ENCODE measurements around the gene PI4KB.

PI4KB gene

GRCh38 chr1:151259351-151259750, 67.9 kb downstream of the PI4KB start:
- Histone ChIP-seq H3K9me3 (no peaks in the 10 kb centered on the region), H3K36me3 (replicated peaks) (peaks cover 30% of the 10 kb centered on the region), H3K4me3 (no peak overlapping the region), H3K27me3 (ENCODE audit: low read depth) (no peaks in the 10 kb centered on the region), H3K4me1 (peaks cover under 1% of the 10 kb centered on the region)
- in situ Hi-C loops (cut with MboI; ENCODE audit: low sequenced_read_pairs) = no loop called here
- no peak for DNase-seq (ENCODE audit: low spot score in 2 of 2)

- peaks cover 3% of the 10 kb centered on the region; the same call in 1 of the 2 replicates for H3K36me3 ChIP-seq (replicated peaks)
- peaks cover 4% of the 10 kb centered on the region for H3K4me1 ChIP-seq
- in situ Hi-C loops (cut with MboI; ENCODE audit: low sequenced_read_pairs) = no loop called here
- peak overlapping the region; percentile 92 for H3K4me3 ChIP-seq
- H3K9me3 ChIP-seq = no peaks in the 10 kb centered on the region
- no peak for DNase-seq (ENCODE audit: low spot score in 2 of 2)
- H3K27me3 ChIP-seq (ENCODE audit: low read depth) = no peaks in the 10 kb centered on the region
These were observed 71.8 kb downstream of the PI4KB start for GRCh38 chr1:151255381-151255780.

DNA sequence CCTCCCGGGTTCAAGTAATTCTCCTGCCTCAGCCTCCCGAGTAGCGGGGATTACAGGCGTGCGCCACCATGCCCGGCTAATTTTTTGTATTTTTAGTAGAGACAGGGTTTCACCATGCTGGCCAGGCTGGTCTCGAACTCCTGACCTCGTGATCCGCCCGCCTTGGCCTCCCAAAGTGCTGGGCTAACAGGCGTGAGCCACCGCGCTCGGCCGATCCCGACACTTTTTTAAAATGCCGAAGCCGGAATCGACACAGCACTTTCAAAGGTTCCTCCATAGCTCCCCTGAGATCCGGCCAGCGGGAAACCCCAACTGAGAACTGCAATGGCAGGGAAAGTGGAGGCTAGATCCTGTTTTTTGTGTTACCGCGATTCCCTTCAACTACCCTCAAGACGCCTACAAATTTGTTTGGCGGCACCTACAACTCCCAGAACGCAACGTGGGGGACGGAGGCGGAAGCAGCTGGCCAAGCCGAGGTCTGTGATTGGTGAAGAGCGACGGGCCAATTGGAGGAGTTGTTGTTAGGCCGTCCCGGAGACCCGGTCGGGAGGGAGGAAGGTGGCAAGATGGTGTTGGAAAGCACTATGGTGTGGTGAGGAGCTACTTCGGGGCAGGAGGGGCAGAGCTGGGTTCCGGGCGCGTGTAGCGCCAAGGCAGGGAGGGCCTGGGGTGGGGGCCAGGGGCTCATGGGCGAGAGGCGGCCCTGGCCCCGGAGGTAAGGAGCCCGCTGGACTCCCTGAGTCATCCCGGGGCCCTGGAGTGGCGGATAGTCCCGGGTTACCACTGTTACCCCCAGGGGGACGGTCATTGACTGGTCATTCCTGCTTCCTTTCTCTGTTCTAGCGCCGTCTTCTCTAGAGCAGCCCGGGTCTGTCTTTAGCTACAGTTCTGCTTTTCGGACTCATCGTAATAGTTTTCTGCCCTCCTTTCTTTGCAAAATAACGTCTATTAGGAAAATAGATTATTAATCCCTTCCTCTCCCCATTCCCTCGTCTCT, 72.7 kb downstream of the PI4KB start, which contains the start of gene PSMD4:
PSMD4 (plus strand) TSS at position 518 of the 997 bp plus-strand sequence; CDS start at position 567, 49 bp downstream.
- Histone ChIP-seq H3K9me3 (no peaks in the 10 kb centered on the region), H3K4me1 (peaks cover 4% of the 10 kb centered on the region), H3K36me3 (replicated peaks) (peaks cover 8% of the 10 kb centered on the region), H3K4me3 (peak within 1 kb of the TSS; percentile 92), H3K27me3 (ENCODE audit: low read depth) (no peaks in the 10 kb centered on the region)
- DNase-seq (ENCODE audit: low spot score in 2 of 2) = peak; percentile 94 to 96
- in situ Hi-C loops (cut with MboI; ENCODE audit: low sequenced_read_pairs) = no loop called here

GRCh38 chr1:151251656-151252470, 75.4 kb downstream of the PI4KB start:
- DNase-seq (ENCODE audit: low spot score in 2 of 2) = peak; percentile 77 to 96
- peaks cover 4% of the 10 kb centered on the region for H3K4me1 ChIP-seq
- peaks cover 27% of the 10 kb centered on the region for H3K36me3 ChIP-seq (replicated peaks)
- no peaks in the 10 kb centered on the region for H3K9me3 ChIP-seq
- in situ Hi-C loops (cut with MboI; ENCODE audit: low sequenced_read_pairs) = no loop called here
- H3K4me3 ChIP-seq = no peak overlapping the region
- H3K27me3 ChIP-seq (ENCODE audit: low read depth) = no peaks in the 10 kb centered on the region

GRCh38 chr1:151246786-151247185, 80.4 kb downstream of the PI4KB start:
- peaks cover 76% of the 10 kb centered on the region for H3K36me3 ChIP-seq (replicated peaks)

DNA sequence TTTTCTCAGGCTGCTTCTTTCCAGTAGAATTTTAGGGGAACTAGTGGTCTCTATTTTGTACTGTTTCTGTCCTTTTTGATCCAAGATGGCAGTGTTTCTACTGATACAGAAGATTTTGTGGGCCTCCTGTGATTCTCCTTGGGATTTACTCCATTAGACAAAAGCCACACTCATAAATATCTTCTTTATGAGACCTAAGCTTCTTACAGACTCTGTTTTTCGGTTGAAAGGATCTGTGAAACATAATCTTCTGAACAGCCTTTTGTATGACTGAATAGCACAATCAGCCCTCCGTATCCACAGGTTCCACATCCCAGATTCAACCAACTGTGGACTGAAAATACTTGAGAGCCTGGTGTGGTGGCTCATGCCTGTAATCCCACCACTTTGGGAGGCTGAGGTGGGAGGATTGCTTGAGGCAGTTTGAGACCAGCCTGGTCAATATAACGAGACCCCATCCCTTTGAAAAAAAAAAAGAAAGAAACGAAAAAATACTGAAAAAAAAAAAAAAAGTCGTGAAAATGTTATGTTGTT, 83.5 kb downstream of the PI4KB start:
- in situ Hi-C loops (cut with MboI; ENCODE audit: low sequenced_read_pairs) = no loop called here
- peak; percentile 49 to 84 for DNase-seq (ENCODE audit: low spot score in 2 of 2)
- Histone ChIP-seq H3K4me3 (no peak overlapping the region), H3K9me3 (no peaks in the 10 kb centered on the region), H3K27me3 (ENCODE audit: low read depth) (no peaks in the 10 kb centered on the region), H3K36me3 (replicated peaks) (peaks cover 97% of the 10 kb centered on the region), H3K4me1 (peaks cover 17% of the 10 kb centered on the region)

More at GRCh38 chr1:151246786-151247185, 80.4 kb downstream of the PI4KB start:
- no peak for DNase-seq (ENCODE audit: low spot score in 2 of 2)
- in situ Hi-C loops (cut with MboI; ENCODE audit: low sequenced_read_pairs) = no loop called here
- Histone ChIP-seq H3K4me1 (peaks cover 17% of the 10 kb centered on the region), H3K4me3 (no peak overlapping the region), H3K9me3 (no peaks in the 10 kb centered on the region), H3K27me3 (ENCODE audit: low read depth) (no peaks in the 10 kb centered on the region)

DNA sequence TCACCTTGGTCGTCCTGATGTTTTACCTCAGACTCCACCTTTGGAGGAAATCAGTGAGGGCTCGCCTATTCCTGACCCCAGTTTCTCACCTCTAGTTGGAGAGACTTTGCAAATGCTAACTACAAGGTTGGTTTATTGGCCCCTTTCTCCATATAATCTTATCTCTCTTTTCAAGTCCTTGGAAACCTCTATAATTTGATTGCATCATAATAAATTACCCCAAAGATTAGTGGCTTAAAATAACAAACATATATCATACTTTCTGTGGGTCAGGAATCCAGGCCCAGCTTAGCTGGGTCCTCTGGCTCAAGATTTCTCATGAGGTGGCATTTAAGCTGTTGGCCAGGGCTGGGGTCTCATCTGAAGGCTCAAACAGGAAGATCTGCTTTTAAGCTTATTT, 84.8 kb downstream of the PI4KB start:
- no peak for DNase-seq (ENCODE audit: low spot score in 2 of 2)
- Histone ChIP-seq H3K9me3 (no peaks in the 10 kb centered on the region), H3K4me1 (peaks cover 17% of the 10 kb centered on the region), H3K27me3 (ENCODE audit: low read depth) (no peaks in the 10 kb centered on the region), H3K36me3 (replicated peaks) (peaks cover 97% of the 10 kb centered on the region), H3K4me3 (no peak overlapping the region)
- in situ Hi-C loops (cut with MboI; ENCODE audit: low sequenced_read_pairs) = no loop called here

All from HAP-1 (cell line).